Activated CD4-positive, alpha-beta T cell treated with anti-CD3 and anti-CD28 coated beads for 24 hours (primary cell): ENCODE data around the gene MEGF6.

ENCODE experiments used
- DNase-seq, 2 donors: peaks; one replicate each; pipeline ENCODE4 v3.0.0-alpha.2; 2020; ENCODE audit warnings: low read depth in 2 of 2

MEGF6 gene

DNA sequence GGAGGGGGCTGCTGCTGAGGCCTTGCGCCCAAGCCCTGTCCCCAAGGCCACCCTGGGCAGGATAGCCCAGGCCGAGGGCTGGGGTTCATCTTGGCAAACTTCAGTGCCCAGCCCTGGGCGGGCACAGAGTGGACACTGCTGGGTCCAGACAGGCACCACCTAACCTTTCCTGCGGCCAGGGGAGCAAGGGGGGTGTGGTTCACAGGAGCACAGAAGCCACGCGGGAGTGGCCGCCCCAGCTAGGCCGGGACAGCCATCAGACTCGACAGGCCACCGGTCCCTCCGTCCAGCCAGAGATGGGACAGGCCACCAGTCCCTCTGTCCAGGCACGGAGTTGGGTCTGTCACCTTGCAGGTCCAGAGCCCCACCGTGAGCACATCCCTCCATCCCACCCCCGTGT, 127.9 kb downstream of the MEGF6 start:
- DNase-seq, result no peak

DNA sequence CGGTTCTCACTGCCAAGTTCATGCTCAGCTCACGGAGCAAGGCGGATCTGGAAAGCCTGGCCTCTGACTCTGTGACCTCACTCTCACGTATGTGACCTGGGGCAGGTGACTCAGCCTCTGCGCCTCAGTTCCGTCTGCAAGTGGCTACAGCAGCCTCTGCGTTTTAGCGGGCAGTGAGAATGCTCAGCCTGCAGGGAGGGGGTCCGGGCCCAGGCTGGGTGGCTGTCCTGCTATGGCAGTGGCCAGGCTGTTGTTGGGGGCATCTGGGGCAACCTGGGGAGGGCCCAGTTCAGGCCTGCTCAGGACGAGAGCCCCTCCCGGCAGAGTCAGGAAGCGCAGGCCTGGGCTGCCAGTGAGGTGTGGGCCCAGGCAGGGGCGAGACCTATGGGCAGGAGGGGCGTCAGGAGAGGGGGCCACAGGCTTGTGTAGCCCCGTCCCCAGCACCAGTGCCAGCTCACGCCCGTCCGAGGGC, 128.9 kb downstream of the MEGF6 start:
- no peak for DNase-seq

DNA sequence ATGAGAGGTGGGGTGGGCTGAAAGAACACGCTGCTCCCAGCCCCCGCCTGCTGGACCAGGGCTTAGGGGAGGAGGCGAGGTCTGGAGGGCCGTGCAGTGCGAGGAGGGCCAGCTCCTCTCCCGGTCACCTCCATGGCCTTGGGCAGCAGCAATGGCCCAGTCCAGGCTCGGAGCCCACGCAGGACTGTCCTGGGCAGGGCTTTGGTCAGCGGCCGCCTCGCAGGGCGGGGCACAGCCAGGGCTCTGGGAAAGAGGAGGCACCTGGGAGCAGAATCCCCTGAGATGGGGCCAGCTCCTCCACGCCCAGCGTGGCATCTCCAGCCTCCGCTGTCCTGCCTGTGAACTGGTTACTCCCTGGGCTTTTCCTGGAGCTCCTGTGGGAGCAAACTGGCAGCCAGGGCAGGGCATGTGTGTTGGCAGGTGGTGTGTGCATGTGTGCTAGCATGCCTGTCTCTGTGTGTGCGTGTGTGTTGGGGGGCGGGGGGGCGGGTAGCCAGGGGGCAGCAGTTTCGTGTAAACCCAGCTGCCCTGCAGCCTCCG, 129.4 kb downstream of the MEGF6 start:
- DNase-seq, result no peak

DNA sequence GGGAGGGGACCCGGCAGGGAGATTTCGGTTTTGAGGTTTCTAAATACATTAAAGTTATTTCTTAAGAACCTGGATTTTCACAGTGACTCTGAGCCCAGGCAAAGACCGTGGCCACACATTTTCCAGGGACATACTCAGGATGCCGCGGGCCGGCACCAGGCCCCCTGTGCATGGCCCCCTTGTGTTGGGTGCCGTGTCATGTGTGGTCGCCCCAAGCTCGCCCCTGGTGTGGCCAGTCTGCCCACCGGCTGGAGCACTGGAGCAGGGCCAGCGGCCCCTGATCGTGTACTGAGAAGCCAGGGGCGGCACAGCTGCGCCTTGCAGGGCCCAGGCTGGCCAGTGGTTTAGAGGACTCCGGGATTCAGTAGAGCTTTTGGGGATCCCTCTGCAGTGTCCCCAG, 130.3 kb downstream of the MEGF6 start:
- no peak for DNase-seq

DNA sequence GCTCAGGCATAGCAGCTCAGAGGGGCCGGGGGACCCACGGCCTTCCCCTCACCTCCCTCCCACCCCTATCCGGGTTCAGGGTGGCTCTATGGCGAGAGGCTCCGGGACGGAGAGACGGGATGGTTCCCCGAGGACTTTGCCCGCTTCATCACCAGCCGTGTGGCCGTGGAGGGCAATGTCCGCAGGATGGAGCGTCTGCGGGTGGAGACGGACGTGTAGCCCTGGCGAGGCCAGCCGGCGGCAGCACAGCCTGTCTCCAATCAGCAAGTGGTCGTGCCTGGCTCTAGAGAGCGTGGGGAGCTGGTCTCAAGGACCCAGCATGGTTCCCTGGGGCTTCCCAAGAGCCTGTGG, 131.0 kb downstream of the MEGF6 start:
- DNase-seq, result no peak

DNA sequence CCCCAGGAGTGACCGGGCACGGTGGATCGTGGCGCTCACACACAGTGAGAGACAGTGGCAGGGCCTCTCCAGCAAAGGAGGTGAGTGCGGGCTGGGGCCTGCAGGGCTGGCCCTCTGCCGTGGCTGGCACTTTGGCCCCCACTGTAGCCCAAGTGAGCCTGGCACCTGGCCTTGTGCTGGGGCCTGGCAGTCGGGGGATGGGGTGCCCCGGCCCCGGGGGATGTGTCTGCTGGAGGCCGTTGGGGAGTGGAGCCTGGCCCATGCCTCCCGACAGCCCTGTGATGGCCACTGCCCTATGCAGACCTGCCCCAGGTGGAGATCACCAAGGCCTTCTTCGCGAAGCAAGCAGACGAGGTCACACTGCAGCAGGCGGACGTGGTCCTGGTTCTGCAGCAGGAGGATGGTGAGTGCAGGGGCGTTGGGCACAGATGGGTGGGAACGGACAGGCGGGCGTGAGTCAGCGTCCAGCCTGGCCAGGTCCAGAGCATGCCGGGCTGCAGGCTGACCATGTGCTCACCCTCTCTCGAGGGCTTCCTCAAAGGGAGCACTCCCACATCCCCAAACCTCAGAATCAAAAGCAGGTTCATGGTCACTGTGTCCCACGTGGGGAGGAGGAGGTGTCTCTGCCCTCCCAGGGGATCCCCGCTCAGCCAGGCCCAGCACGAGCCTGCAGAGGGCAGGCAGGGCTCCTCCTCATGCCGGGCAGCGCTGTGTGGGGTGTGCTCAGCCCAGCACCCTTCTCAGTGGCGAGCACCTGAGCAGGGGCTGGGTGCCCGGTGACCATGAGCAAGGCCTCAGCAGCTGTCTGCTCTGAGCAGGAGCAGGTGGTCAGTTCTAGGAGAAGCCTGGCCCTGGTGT, 131.6 kb downstream of the MEGF6 start:
- no peak for DNase-seq

DNA sequence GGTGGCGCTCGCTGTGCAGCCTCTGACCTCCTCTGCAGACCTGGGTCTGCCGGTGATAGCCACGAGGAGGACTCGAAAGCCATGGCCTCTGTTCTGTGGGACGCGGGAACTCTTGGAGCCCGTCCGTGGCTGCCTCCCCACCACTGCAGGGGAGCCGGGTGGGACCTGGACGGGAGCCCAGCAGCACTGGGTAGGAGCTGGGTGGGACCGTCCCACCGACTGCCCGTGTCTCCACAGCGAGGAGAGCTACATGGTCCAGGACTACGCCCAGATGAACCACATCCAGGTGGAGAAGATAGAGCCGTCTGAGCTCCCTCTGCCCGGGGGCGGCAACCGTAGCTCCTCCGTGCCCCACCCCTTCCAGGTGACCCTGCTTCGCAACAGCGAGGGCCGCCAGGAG, 133.1 kb downstream of the MEGF6 start:
- DNase-seq, result no peak

DNA sequence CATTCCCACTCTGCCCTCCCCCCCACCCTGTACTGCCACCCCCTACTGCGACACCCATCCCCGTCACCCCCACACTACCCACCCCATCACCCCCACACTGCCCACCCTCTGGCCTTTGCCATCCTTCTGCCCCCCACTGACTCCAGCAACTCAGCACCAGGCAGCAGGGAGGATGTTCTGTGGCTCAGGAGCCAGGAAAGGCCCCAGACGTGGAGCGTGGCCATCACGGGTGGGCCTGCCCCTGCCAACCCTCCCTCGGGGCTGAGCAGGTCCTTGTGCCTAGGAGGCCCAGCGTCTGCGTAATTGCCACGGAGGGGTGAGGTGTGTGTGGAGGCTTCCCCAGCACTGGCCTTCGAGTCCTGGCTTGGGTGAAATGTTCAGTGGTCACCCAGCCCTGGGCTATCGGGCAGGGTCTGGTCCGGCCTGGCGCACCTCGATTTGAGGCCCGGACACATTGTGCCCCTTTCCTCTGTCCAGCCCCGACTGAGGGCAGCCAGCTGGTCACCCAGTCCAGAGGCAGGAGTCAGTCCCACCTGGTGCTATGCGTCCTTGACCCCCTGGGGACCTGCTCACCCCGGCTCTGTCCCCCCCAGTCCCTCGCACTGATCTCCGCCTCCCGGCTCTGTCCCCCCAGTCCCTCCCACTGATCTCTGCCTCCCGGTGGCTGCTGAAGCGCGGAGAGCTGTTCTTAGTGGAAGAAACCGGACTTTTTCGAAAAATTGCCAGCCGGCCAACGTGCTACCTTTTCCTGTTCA, 133.9 kb downstream of the MEGF6 start:
- no peak for DNase-seq

DNA sequence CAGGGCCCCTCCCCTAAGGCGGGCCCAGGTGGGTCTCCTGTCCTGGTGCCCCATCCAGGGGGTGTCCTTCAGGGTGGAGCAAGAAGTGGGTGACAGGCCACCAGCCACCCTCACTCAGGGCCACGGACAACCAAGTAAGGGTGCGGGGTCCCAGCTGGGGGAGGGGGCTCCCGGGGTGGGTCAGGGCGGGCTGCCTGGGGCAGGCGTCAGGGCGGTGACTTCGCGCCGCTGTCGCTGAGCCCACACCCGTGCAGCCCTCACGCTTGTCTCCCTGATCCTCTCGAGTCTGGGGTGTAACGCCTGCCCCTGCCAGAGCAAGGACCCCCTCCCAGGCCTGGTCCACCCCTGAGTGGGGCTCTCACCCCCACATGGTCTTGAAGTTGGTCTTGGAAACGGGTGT, 134.6 kb downstream of the MEGF6 start:
- no peak for DNase-seq

DNA sequence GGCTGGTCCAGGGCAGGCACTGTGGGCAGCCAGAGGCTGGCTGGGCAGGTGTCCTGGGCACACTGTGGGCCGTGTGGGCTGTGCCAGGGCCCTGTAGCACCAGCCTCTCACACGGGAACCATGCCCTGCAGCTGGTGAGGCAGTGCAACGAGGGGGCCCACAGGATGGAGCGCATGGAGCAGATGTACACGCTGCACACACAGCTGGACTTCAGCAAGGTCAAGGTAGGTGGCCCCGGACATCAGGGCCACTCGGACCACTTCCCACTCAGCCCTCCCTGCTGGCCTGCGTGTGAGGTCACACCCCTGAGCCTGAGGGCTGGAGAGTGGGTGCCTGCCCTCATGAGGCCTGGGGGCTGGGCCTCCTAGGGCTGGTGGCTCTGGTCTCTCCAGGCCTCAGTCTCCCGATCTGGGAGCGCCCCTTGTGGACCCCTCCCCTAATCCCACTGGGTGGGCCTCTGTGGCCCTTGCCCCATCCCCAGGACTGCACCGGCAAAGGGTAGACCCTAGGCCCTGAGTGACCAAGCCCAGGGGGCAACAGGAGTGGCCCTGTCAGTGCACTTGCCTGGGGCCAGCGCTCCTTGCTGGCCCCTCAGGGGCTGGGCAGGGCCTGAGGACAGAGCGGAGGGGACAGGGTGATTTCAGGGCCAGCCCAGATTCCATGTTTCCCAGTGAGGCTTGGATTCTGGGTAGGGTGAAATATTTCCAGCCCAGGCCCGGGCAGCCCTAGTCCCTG, 135.3 kb downstream of the MEGF6 start:
- DNase-seq, result no peak

DNA sequence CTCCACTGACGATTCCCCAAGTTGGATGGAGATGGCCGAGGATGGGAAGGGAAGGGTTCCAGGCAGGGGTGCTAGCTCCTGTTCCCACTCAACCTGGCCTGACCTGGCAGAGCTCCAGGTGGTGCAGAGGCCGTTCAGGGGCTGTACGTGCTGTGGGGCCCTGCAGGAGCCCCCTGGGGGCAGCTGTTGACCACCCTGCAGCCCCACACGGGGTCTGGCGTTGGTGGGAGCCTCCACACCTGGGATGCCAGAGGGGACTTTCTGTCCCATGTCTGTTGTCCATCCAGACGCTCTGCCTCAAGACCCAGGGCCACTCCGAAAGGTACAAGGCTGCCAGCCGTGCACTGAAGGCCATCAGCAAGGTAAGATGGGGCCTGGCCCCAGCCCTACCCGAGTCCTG, 136.9 kb downstream of the MEGF6 start:
- DNase-seq, result no peak

DNA sequence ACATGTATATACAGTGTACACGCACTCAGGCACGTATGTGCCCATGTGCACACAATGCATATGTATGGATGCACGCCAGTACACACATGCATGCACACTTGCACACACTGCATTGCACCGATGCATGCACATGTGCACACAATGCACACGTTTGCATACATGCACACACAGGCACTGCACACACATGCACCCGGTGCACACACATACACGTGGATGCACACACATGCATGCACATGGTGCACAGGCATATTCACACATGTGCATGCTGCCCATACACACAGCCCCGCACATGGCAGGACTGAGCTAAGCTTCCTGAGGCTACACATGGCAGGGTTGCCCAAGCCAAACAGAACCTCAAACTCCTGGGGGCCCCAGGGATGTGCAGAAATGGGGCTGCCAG, 137.3 kb downstream of the MEGF6 start:
- DNase-seq, result no peak

DNA sequence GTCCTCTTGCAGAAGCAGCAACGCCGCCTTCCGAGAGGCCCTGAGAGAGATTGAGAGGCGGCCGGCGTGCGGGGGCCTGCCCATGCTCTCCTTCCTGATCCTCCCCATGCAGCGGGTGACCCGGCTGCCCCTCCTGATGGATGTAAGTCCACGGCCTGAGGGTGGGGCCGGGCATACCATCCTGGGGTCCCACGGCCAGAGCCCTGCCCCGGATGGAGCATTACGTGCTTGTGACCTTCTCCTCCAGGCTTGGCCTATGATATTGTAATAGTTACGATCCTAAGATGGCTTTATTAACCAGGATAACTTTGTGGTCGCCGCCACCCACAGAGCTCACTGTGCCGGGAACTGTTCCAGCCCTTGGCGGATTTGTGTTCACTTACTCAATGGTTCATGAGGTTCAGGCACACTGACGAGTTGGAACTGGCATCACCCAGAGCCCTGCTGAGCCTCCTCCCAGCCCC, 137.9 kb downstream of the MEGF6 start:
- no peak for DNase-seq

DNA sequence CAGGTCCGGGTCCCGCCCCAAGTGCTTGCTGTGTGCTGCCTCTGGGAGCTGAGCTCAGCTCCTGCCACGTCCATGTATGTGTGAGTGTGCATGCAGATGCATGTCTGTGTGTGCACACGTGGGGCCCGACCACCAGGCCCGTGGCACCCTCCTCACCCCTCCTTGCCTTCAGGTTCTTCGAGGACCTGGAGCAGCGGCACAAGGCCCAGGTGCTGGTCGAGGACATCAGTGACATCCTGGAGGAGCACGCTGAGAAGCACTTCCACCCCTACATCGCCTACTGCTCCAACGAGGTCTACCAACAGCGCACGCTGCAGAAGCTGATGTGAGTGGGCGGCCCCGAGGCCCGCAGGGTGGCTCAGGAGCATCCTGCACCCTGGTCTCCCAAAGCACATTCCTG, 138.4 kb downstream of the MEGF6 start:
- no peak for DNase-seq

DNA sequence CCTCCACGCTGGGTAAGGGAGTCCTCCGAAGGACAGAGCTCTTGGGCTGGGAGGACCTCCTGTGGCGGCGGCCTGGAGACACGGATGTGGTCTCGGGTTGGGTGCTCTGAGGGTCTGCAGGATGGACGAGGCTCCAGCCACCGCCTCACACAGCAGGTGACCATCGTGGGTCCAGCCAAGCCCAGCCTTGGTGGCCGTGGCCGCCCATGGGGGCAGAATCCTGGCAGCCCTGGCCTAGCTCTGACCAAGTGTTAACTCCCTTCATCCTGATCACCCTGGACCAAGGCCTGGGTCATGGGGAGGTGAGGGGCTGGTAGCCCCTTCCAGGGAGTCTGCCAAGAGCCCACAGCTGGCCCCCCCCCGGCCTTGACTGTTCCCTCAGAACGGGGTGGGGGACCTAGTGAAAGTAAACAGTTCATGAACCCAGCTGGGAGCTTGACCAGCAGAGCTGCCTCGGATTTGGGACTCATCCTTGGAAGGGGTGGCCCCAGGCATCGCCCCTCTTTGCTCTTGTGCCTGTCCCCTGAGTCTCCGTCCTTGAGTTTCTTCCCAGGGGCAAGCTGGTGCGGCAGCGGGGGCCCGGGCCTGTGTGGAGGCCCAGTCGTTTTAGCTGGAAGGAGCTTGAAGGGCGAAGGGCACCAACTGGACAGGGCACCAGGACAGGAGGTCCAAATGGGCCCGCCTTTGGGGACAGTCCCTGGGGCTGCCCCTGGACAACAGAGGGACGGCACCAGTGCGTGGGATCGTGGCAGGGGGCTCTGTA, 139.0 kb downstream of the MEGF6 start:
- DNase-seq, result no peak

DNA sequence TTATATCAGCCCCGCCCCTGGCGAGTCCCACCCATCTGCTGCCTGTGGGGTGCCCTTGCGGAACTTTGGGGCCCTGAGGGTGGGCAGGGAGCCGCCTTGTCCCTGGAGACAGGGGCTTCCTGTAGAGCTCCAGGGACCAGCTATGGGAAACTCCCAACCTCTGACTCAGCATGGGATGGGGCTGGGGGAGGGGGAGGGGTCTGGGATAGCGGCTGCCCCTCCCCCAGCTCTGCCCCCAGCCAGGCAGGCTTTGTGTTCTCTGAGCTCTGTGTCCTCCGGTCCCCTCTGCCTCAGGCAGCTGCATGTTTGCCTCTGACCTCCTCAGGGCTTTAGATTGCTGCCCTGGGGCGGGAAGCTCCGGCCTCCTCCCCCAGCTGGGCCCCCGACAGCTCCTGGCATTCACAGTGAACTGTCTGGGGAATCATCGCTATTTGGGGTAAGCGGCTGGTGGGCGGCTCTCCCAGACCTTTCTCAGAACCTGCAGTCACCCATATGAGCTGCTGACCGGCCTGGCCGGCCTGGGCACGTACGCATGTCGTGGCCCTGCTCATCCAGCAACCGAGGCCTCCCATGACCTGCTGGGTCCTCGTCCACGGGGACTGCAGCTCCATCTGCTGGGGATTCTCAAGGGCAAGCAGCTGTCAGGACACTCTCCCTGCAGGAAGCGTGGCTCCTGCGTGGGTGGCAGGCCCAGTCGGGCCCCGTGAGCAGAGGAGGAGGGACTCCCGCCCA, 139.8 kb downstream of the MEGF6 start:
- no peak for DNase-seq

DNA sequence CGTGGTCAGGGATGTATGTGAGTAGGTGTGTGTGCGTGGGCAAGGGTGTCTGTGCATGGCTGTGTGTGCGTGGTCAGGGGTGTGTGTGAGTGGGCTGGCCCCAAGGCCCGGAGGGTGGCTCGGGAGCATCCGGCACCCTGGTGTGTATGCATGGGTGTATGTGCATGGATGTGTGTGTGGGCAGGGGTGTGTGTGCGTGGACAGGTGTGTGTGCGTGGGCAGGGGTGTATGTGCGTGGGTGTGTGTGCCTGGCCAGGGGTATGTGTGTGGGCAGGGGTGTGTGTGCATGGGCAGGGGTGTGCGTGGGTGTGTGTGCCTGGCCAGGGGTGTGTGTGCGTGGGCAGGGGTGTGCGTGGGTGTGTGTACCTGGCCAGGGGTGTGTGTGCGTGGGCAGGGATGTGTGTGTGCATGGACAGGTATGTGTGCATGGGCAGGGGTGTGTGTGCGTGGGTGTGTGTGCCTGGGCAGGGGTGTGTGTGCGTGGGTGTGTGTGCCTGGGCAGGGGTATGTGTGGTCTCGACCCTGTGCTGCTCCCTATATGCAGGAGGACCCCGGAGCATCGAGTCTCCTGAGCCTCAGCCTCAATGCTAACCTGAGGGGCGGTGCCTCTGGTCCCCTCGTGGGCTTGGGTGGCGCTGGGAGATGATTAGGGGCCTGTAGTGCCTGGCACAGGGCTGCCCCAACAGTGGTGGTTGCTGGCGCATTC, 140.5 kb downstream of the MEGF6 start:
- no peak for DNase-seq

DNA sequence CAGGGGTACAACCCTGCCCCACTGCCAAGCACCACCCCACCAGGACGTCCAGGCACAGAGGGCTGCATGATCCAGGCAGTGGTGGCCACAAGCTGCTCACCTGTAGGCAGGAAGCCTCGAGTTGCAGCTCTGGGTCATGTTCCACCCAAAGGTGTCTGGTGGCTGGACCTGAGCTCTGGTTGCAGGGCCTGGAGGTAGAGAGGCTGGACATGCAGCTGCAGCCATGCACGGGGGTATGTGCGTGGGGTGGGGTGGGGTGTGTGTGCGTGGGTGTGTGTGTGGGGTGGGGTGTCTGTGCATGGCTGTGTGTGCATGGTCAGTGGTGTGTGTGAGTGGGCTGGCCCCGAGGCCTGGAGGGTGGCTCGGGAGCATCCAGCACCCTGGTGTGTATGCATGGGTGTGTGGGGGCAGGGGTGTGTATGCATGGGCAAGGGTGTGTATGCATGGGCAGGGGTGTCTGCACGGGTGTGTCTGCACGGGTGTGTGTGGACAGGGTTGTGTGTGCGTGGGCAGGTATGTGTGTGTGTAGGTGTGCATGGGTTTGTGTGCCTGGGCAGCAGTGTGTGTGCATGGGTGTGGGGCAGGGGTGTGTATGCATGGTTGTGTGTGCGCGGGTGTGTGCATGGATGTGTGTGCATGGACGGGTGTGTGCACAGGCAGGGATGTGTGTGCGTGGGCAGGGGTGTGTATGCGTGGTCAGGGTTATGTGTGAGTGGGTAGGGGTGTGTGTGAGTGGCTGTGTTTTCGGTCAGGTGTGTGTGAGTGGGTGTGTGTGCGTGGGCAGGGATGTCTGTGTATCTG, 141.3 kb downstream of the MEGF6 start:
- DNase-seq, result no peak
